Lower leg skin (tissue), 3 donors: ENCODE data around the gene ZNF207.

ENCODE experiments used
- CTCF ChIP-seq, 3 donors: fragments of 450-650 bp; IDR thresholded peaks; one replicate each; pipeline ENCODE4 v1.5.1; 2016; ENCODE audit warnings: antibody characterized with exemption in 3 of 3, mild to moderate bottlenecking in 3 of 3, moderate library complexity in 2 of 3
- POLR2A ChIP-seq, 2 donors: fragments of 450-650 bp; IDR thresholded peaks; one replicate each; pipeline ENCODE4 v1.6.1; 2016 to 2017; ENCODE audit warnings: antibody characterized with exemption in 2 of 2, mild to moderate bottlenecking in 1 of 2, moderate library complexity in 1 of 2

DNA sequence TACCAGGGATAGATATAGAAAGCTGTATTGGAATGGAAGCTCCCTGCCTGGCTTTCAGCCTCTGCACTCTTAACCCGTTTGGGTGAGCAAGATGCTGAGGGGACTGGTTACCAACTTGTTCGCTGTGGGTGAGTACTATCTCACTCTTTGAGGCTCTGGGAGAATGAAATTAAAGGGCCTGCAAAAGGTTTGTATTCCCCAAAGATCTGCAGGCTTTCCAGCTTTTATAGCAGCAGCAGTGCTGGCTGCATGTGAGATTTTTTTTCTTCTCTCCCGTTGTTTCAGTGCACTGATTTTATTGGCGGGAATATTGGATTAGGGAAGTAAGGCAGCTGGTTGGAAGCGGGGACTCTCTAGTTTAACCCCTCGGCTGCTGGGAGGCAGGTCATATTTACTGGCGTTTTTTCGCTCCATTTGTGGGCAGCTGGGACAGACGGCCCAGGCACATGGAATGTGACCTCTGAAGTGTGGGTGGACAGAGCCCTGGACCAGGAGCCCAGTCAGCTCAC lies 38.9 kb upstream of the ZNF207 start:
- TF ChIP-seq CTCF (IDR thresholded peaks at IDR 0.05) (no peak), POLR2A (IDR thresholded peaks at IDR 0.05) (no peak)
